Ascending aorta (tissue), 2 donors: Measurements from ENCODE around the gene SGMS2. TPM values are rescaled to one million over a fixed set of nuclear protein-coding genes. Genes with fewer than 3 reads are reported as not detected.

Source experiments
- DNase-seq, 2 donors: peaks; one replicate each; pipeline ENCODE4 v3.0.0-alpha.2; 2019; ENCODE audit warnings: low spot score in 2 of 2
- H3K27ac ChIP-seq, 2 donors: fragments of 200-600 bp; sonication (generic); one replicate each; pipeline ENCODE4 v1.5.1; 2016 to 2017; ENCODE audit warnings: mild to moderate bottlenecking in 1 of 2
- H3K27me3 ChIP-seq: fragments of 200-600 bp; sonication (generic); one replicate; pipeline ENCODE4 v1.5.1; 2017
- H3K36me3 ChIP-seq, 2 donors: fragments of 200-600 bp; sonication (generic); one replicate each; pipeline ENCODE4 v1.5.1; 2016
- H3K4me1 ChIP-seq, 2 donors: fragments of 200-600 bp; sonication (generic); one replicate each; pipeline ENCODE4 v1.5.1; 2016 to 2017; ENCODE audit warnings: mild to moderate bottlenecking in 1 of 2
- H3K4me3 ChIP-seq, 2 donors: fragments of 200-600 bp; sonication (generic); one replicate each; pipeline ENCODE4 v1.5.1; 2016 to 2017; ENCODE audit warnings: mild to moderate bottlenecking in 1 of 2
- H3K9me3 ChIP-seq, 2 donors: fragments of 200-600 bp; sonication (generic); one replicate each; pipeline ENCODE4 v1.5.1; 2016
- CTCF ChIP-seq, 3 experiments: fragments of 200-600 bp in 2 of 3; fragments of 450-650 bp in 1 of 3; sonication (generic) in 2 of 3; IDR thresholded peaks; one replicate each; pipeline ENCODE4 v1.5.1; 2016 to 2019; ENCODE audit warnings: antibody characterized with exemption in 3 of 3, mild to moderate bottlenecking in 1 of 3, moderate library complexity in 1 of 3
- intact Hi-C: fragments of 100-400 bp; cut with DNase I; formaldehyde crosslinking; loops from one replicate; pipeline ENCODE4 v1.15.1; 2023
- total RNA-seq: library from RNA; depleted of rRNA; stranded (reverse); fragments of >200 nt; gene quantifications from one replicate; pipeline ENCODE4 v1.1.0, GENCODE V29; 2016

Gene SGMS2
- total RNA-seq, 1 donor from 2014 or later: 333 TPM

GRCh38 chr4:107870236-107870635, 45.5 kb downstream of the SGMS2 start:
- peak overlapping the region in 1 of 2 donors; percentile 16 for H3K27ac ChIP-seq
- no peaks in the 10 kb centered on the region for H3K27me3 ChIP-seq
- no peak for DNase-seq
- H3K36me3 ChIP-seq: no peaks in the 10 kb centered on the region
- H3K4me3 ChIP-seq: no peak overlapping the region
- intact Hi-C loops: no loop called here
- H3K9me3 ChIP-seq: no peaks in the 10 kb centered on the region
- TF ChIP-seq CTCF (IDR thresholded peaks at IDR 0.05): no peak
- H3K4me1 ChIP-seq: peaks cover 0 to 3% of the 10 kb centered on the region in 2 donors

GRCh38 chr4:107870916-107871786, 46.4 kb downstream of the SGMS2 start:
- H3K4me3 ChIP-seq: peak overlapping the region; percentile 5 to 35
- H3K9me3 ChIP-seq: no peaks in the 10 kb centered on the region
- intact Hi-C loops: no loop called here
- H3K36me3 ChIP-seq: no peaks in the 10 kb centered on the region
- H3K27ac ChIP-seq: peak overlapping the region in 1 of 2 donors; percentile 16
- H3K4me1 ChIP-seq: peaks cover 0 to 3% of the 10 kb centered on the region in 2 donors
- DNase-seq: no peak
- TF ChIP-seq CTCF (IDR thresholded peaks at IDR 0.05): no peak
- no peaks in the 10 kb centered on the region for H3K27me3 ChIP-seq

- Histone ChIP-seq H3K4me3 (no peak overlapping the region), H3K27me3 (no peaks in the 10 kb centered on the region), H3K36me3 (no peaks in the 10 kb centered on the region), H3K9me3 (no peaks in the 10 kb centered on the region), H3K27ac (no peak overlapping the region), H3K4me1 (peaks cover 0 to 3% of the 10 kb centered on the region in 2 donors)
- TF ChIP-seq CTCF (IDR thresholded peaks at IDR 0.05): no peak
- intact Hi-C loops: no loop called here
- DNase-seq: no peak
These were observed 49.3 kb downstream of the SGMS2 start for GRCh38 chr4:107874024-107874423.

- Histone ChIP-seq H3K4me1 (peaks cover 0 to 3% of the 10 kb centered on the region in 2 donors), H3K4me3 (no peak overlapping the region), H3K9me3 (no peaks in the 10 kb centered on the region), H3K27me3 (no peaks in the 10 kb centered on the region), H3K36me3 (no peaks in the 10 kb centered on the region), H3K27ac (no peak overlapping the region)
- intact Hi-C loops: no loop called here
- TF ChIP-seq CTCF (IDR thresholded peaks at IDR 0.05): no peak
- no peak for DNase-seq
These were observed 51.4 kb downstream of the SGMS2 start for GRCh38 chr4:107876099-107876498.

GRCh38 chr4:107877361-107877760, 52.6 kb downstream of the SGMS2 start:
- no peak for DNase-seq
- Histone ChIP-seq H3K36me3 (no peaks in the 10 kb centered on the region), H3K27ac (no peak overlapping the region), H3K9me3 (no peaks in the 10 kb centered on the region), H3K4me3 (no peak overlapping the region), H3K4me1 (no peaks in the 10 kb centered on the region), H3K27me3 (no peaks in the 10 kb centered on the region)
- intact Hi-C loops: no loop called here
- no peak for TF ChIP-seq CTCF (IDR thresholded peaks at IDR 0.05)
